Measurements from ENCODE around the gene PNMA5.
"Not testable (repeated sequence)": the region's sequence is repeated elsewhere in the genome, so short reads cannot be mapped to it uniquely, and the experiment has no call there.

GRCh38 chrX:153017174-153017573 lies 23.3 kb upstream of the PNMA5 start:
- TF ChIP-seq CTCF (IDR thresholded peaks at IDR 0.05); PREB (CRISPR knock-in tag; IDR thresholded peaks at IDR 0.05; ENCODE audit: borderline replicate concordance); GABPB1 (CRISPR knock-in tag; IDR thresholded peaks at IDR 0.05); SMAD4 (CRISPR knock-in tag; IDR thresholded peaks at IDR 0.05); FOXJ3 (CRISPR knock-in tag; IDR thresholded peaks at IDR 0.05; ENCODE audit: borderline replicate concordance); CREB1 (CRISPR knock-in tag; IDR thresholded peaks at IDR 0.05); FOXP1 (CRISPR knock-in tag; IDR thresholded peaks at IDR 0.05; ENCODE audit: borderline replicate concordance); ARID4B (CRISPR knock-in tag; IDR thresholded peaks at IDR 0.05; ENCODE audit: borderline replicate concordance); USF1 (CRISPR knock-in tag; IDR thresholded peaks at IDR 0.05): not testable (repeated sequence)

All from WTC11 (cell line).